Measurements from ENCODE around the gene BOLA1.
"Not testable (repeated sequence)": the region's sequence is repeated elsewhere in the genome, so short reads cannot be mapped to it uniquely, and the experiment has no call there.

The BOLA1 gene

GRCh38 chr1:149936170-149936991 is 37.0 kb downstream of the BOLA1 start, which contains the start of gene MTMR11:
TSS of gene MTMR11 (minus strand) at chr1:149936879. CDS start at chr1:149936647, 232 bp downstream.
- no peak for TF ChIP-seq CTCF (IDR thresholded peaks at IDR 0.05; ENCODE audit: control insufficient read depth, extremely low read depth, insufficient read depth)
- peak within 1 kb of the TSS; percentile 38 for H3K4me3 ChIP-seq (ENCODE audit: low read depth, low read length)
- DNase-seq (ENCODE audit: low read depth): no peak

GRCh38 chr1:149936992-149937705 is 37.8 kb downstream of the BOLA1 start:
- peak; percentile 45 for DNase-seq (ENCODE audit: low read depth)
- no peak for TF ChIP-seq CTCF (IDR thresholded peaks at IDR 0.05; ENCODE audit: control insufficient read depth, extremely low read depth, insufficient read depth)
- H3K4me3 ChIP-seq (ENCODE audit: low read depth, low read length): peak overlapping the region; percentile 38

GRCh38 chr1:149937759-149938158 is 38.4 kb downstream of the BOLA1 start:
- no peak for DNase-seq (ENCODE audit: low read depth)
- no peak for TF ChIP-seq CTCF (IDR thresholded peaks at IDR 0.05; ENCODE audit: control insufficient read depth, extremely low read depth, insufficient read depth)
- H3K4me3 ChIP-seq (ENCODE audit: low read depth, low read length): no peak overlapping the region

- H3K4me3 ChIP-seq (ENCODE audit: low read depth, low read length); DNase-seq (ENCODE audit: low read depth): not testable (repeated sequence)
These were observed 39.3 kb downstream of the BOLA1 start for GRCh38 chr1:149938668-149939003.

GRCh38 chr1:149940427-149940826 is 41.1 kb downstream of the BOLA1 start:
- H3K4me3 ChIP-seq (ENCODE audit: low read depth, low read length): no peak overlapping the region
- TF ChIP-seq CTCF (IDR thresholded peaks at IDR 0.05; ENCODE audit: control insufficient read depth, extremely low read depth, insufficient read depth): no peak
- no peak for DNase-seq (ENCODE audit: low read depth)

GRCh38 chr1:149942207-149942606 is 42.8 kb downstream of the BOLA1 start:
- TF ChIP-seq CTCF (IDR thresholded peaks at IDR 0.05; ENCODE audit: control insufficient read depth, extremely low read depth, insufficient read depth): no peak
- H3K4me3 ChIP-seq (ENCODE audit: low read depth, low read length): no peak overlapping the region
- DNase-seq (ENCODE audit: low read depth): no peak

GRCh38 chr1:149942885-149943284 is 43.5 kb downstream of the BOLA1 start:
- TF ChIP-seq CTCF (IDR thresholded peaks at IDR 0.05; ENCODE audit: control insufficient read depth, extremely low read depth, insufficient read depth): no peak
- no peak for DNase-seq (ENCODE audit: low read depth)
- no peak overlapping the region for H3K4me3 ChIP-seq (ENCODE audit: low read depth, low read length)
